ENCODE data around the gene ILKAP. TPM values are rescaled to one million over a fixed set of nuclear protein-coding genes. Genes with fewer than 3 reads are reported as not detected.

Gene ILKAP
- total and polyA plus RNA-seq, 2 experiments from 2014 or later = 25.9 to 37.5 TPM

- Histone ChIP-seq H3K4me1 (ENCODE audit: insufficient read depth) (peaks cover 4% of the 10 kb centered on the region), H3K4me2 (peak overlapping the region; percentile 84), H2AFZ (no peak overlapping the region), H3K36me3 (replicated peaks; ENCODE audit: insufficient read depth, low read depth) (no peaks in the 10 kb centered on the region), H3K27ac (no peak overlapping the region), H3K9me3 (ENCODE audit: low read depth) (no peaks in the 10 kb centered on the region), H4K20me1 (ENCODE audit: insufficient read depth, poor library complexity, severe bottlenecking) (no peaks in the 10 kb centered on the region), H3K27me3 (peaks cover 41% of the 10 kb centered on the region), H3K79me2 (no peaks in the 10 kb centered on the region), H3K9me2 (replicated peaks; ENCODE audit: insufficient read depth) (no peaks in the 10 kb centered on the region), H3K4me3 (no peak overlapping the region)
- WGBS (ENCODE audit: low lambda C conversion rate, missing lambda C conversion rate) = 64% methylated on average over 10 of the region's 10 CpGs
- TF ChIP-seq EZH2 (IDR thresholded peaks at IDR 0.05; ENCODE audit: borderline replicate concordance) (peak; percentile 47), CTCF (IDR thresholded peaks at IDR 0.05; ENCODE audit: poor library complexity) (no peak), EZH2phosphoT487 (IDR thresholded peaks at IDR 0.05; ENCODE audit: low read depth, severe bottlenecking, unreplicated experiment) (no peak)
- DNase-seq (ENCODE audit: low spot score) = no peak
These were observed 43.8 kb downstream of the ILKAP start for GRCh38 chr2:238159661-238160205.

- Histone ChIP-seq H3K27ac (no peak overlapping the region), H3K4me3 (no peak overlapping the region), H2AFZ (no peak overlapping the region), H3K27me3 (peaks cover 37% of the 10 kb centered on the region), H3K79me2 (no peaks in the 10 kb centered on the region), H3K4me2 (peak overlapping the region; percentile 84), H3K36me3 (replicated peaks; ENCODE audit: insufficient read depth, low read depth) (no peaks in the 10 kb centered on the region), H3K9me2 (replicated peaks; ENCODE audit: insufficient read depth) (no peaks in the 10 kb centered on the region), H4K20me1 (ENCODE audit: insufficient read depth, poor library complexity, severe bottlenecking) (no peaks in the 10 kb centered on the region), H3K4me1 (ENCODE audit: insufficient read depth) (peaks cover 4% of the 10 kb centered on the region), H3K9me3 (ENCODE audit: low read depth) (no peaks in the 10 kb centered on the region)
- 8% methylated on average over 22 of the region's 52 CpGs for WGBS (ENCODE audit: low lambda C conversion rate, missing lambda C conversion rate)
- peak; percentile 63 for TF ChIP-seq EZH2 (IDR thresholded peaks at IDR 0.05; ENCODE audit: borderline replicate concordance)
- TF ChIP-seq CTCF (IDR thresholded peaks at IDR 0.05; ENCODE audit: poor library complexity) = no peak
- no peak for DNase-seq (ENCODE audit: low spot score)
These were observed 44.4 kb downstream of the ILKAP start for GRCh38 chr2:238159071-238159539.

- Histone ChIP-seq H3K79me2 (no peaks in the 10 kb centered on the region), H3K4me2 (peak within 1 kb of the TSS; percentile 84), H3K27me3 (peaks cover 32% of the 10 kb centered on the region), H3K36me3 (replicated peaks; ENCODE audit: insufficient read depth, low read depth) (no peaks in the 10 kb centered on the region), H4K20me1 (ENCODE audit: insufficient read depth, poor library complexity, severe bottlenecking) (no peaks in the 10 kb centered on the region), H3K9me2 (replicated peaks; ENCODE audit: insufficient read depth) (no peaks in the 10 kb centered on the region), H3K9me3 (ENCODE audit: low read depth) (no peaks in the 10 kb centered on the region), H3K4me3 (no peak within 1 kb of the TSS), H3K27ac (no peak within 1 kb of the TSS), H3K4me1 (ENCODE audit: insufficient read depth) (peaks cover 4% of the 10 kb centered on the region), H2AFZ (no peak within 1 kb of the TSS)
- peak; percentile 62 for TF ChIP-seq CTCF (IDR thresholded peaks at IDR 0.05; ENCODE audit: poor library complexity)
- no peak for TF ChIP-seq EZH2 (IDR thresholded peaks at IDR 0.05; ENCODE audit: borderline replicate concordance)
- 58% methylated on average over 5 of the region's 61 CpGs for WGBS (ENCODE audit: low lambda C conversion rate, missing lambda C conversion rate)
- peak; percentile 79 for DNase-seq (ENCODE audit: low spot score)
These were observed 44.9 kb downstream of the ILKAP start, which contains the start of gene ERFE for GRCh38 chr2:238158509-238159070. Gene ERFE, plus strand, starts transcription at chr2:238158970. Its CDS starts 38 bp downstream, at chr2:238159008.
